AG10803 (cell line): ENCODE results near the gene MYO16.

Experiments
- DNase-seq: peaks from one replicate; pipeline ENCODE4 v3.0.0; 2010; ENCODE audit warnings: low read depth
- H3K4me3 ChIP-seq: 2 replicates; pipeline ENCODE4 v1.5.1; 2011; ENCODE audit warnings: mild to moderate bottlenecking, low read length, control low read depth
- TF ChIP-seq, protein P1 (sequence below): conservative IDR thresholded peaks from 2 replicates; pipeline ENCODE4 v1.5.1; 2011; ENCODE audit warnings: mild to moderate bottlenecking, low read length, control low read depth, inconsistent platforms

The MYO16 gene

DNA sequence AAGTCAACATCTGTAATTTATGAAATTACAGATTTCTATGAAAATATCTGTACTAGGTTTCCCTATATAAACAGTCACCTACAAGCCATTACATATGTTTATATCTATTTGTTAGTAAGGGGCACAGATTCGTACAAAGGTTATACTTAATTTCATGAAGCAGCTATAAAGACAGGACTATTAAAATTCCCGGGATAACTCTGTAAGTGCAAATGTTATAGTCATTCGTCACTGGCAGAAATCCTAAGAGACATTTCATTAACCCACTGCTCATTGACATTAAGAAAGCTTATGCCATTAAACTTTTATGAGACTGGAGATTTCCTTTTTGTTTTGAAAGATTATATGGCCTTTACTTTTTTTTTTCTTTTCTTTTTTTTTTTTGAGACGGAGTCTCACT is 122.9 kb downstream of the MYO16 start:
- no peak for DNase-seq
- H3K4me3 ChIP-seq: no peak overlapping the region
- TF ChIP-seq, protein P1, sequence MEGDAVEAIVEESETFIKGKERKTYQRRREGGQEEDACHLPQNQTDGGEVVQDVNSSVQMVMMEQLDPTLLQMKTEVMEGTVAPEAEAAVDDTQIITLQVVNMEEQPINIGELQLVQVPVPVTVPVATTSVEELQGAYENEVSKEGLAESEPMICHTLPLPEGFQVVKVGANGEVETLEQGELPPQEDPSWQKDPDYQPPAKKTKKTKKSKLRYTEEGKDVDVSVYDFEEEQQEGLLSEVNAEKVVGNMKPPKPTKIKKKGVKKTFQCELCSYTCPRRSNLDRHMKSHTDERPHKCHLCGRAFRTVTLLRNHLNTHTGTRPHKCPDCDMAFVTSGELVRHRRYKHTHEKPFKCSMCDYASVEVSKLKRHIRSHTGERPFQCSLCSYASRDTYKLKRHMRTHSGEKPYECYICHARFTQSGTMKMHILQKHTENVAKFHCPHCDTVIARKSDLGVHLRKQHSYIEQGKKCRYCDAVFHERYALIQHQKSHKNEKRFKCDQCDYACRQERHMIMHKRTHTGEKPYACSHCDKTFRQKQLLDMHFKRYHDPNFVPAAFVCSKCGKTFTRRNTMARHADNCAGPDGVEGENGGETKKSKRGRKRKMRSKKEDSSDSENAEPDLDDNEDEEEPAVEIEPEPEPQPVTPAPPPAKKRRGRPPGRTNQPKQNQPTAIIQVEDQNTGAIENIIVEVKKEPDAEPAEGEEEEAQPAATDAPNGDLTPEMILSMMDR: no peak

DNA sequence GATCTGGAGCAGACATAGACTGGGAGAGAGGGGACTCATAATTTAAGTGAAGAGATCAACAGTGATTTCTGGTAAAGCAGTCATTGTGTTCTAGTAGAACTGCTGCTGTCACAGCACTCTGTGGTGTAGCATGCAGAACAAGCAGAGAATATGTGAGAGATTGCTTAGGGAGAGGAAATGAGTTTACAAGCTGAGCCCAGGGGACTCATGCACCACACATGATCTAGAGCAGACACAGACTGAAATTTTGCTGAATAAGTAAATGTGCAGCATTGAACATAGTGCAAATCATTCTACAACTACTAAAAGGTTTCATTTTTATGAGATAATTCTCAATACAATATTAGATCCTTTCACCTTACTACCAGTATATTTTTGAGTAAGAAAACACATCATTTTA is 125.7 kb downstream of the MYO16 start:
- TF ChIP-seq, protein P1: no peak
- no peak for DNase-seq

DNA sequence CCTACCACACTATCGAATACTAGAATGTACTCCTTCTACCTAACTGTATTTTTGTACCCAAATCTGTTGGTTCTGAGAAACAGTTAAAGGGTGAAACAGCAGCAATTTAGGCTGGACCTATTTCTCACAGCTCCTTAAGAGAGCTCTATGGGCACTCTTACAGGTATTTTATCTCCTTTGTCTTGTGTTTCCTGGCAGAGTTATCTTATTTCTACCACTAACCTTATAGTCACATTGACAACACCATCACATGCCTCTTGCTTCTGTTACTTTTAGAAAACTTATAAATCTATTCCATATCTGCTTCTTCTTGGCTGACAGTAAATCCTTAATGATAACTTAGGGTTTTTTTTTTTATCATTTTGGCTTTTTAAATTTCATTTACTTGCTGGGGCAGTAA is 130.7 kb downstream of the MYO16 start:
- no peak for DNase-seq
- TF ChIP-seq, protein P1: no peak

More for the DNA sequence above, 125.7 kb downstream of the MYO16 start:
- no peak overlapping the region for H3K4me3 ChIP-seq

DNA sequence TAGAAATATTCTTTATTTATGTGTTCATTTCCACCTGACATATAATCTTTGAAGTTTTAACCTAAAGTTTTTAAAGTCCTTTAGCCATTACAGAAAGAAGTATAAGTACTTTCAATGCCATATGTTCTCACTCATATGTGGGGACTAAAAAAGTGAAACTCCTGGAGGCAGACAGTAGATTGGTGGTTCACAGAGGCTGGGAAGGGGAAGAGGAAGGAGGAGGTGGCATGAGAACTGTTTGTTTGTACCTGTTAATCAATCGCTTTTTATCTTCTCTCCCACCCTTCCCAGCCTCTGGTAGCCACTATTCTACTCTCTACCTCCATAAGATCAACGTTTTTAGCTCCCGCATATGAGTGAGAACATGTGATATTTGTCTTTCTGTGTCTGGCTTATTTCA is 131.1 kb downstream of the MYO16 start:
- no peak overlapping the region for H3K4me3 ChIP-seq
- DNase-seq: no peak
- TF ChIP-seq, protein P1: no peak

More for the DNA sequence above, 130.7 kb downstream of the MYO16 start:
- H3K4me3 ChIP-seq: no peak overlapping the region

DNA sequence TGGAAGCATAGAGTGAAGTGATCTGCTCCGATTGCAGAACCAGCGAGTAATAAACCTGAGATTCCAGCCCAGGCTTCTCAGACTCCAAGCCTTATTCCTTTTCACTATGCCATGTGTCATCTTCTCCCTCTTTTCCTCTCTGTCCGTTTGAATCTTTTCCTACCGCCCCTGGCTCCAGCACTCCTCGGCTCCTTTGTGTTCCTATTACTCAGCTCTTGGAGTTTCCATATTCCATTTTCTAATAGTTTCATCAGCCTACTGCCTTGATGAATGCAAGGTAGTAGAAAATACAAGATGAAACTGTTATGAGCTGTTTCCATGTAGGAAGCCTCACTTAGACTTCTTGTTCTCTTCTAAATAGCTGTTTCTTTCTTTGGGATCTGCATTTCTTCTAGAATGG is 138.6 kb downstream of the MYO16 start:
- TF ChIP-seq, protein P1: no peak
- no peak for DNase-seq

DNA sequence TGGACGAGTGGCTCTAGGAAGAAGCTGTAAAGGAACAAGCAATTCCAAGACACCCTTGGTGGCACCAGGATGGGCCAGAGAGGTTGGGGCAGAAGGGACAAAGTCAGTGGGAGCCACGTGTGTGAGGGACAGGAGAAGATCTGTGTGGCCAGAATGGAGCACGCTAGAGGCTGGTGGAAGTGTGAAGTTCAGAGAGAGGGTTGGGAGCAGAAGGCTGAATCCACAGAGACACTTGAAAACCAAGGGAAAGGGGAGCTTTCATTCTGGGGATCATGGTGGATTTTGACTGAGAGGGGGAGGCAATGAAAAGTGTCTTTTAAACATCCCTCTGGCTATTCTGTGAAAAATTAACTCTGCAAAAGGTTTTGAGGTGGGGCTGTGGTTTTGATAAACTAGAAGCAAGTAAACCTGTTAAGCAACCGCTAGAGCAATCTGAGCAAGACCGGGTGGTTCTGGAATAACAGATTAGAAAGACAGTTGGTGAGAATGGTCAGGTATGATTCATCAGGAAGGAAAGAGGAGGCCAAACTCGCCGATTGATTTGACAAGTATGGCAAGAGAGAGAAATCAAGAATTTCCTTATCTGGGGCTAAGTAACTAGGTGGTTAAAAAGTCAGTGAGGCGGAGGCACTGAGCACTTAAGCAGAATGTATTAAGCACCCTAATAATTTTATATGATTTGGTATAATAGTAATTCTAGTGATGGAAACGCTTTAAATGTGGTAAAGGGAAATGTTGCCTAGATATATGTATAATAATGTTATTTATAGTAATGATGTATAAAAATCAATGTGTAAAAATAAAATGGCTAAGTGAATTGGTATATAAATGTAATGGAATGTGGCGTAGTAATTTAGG is 140.0 kb downstream of the MYO16 start:
- TF ChIP-seq, protein P1: no peak
- H3K4me3 ChIP-seq: no peak overlapping the region
- no peak for DNase-seq

More for the DNA sequence above, 138.6 kb downstream of the MYO16 start:
- no peak overlapping the region for H3K4me3 ChIP-seq

DNA sequence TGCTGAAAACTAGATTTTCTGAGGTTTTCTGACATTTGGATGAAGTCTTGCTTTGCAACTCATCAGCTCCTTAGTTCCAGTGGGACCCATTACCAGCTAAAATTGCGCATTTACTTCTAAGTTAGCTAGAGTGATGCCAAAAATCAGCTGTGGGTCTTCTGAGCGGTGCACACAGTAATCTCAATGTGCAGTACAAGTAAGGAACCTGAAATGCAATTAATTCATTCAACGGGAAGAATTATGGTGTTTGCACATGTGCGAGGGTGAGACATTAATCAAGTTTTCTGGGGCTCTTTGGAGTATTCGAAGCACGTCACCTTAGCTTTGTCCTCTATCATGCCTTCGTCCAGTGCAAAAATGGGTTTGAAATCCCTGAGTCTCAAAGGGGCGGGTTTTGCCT is 146.2 kb downstream of the MYO16 start:
- TF ChIP-seq, protein P1: no peak
- no peak for DNase-seq
- H3K4me3 ChIP-seq: no peak overlapping the region
